HepG2 (cell line): Measurements from ENCODE around the gene LCN1. TPM values are rescaled to one million over a fixed set of nuclear protein-coding genes. Genes with fewer than 3 reads are reported as not detected.

Experiments used
- ASH2L ChIP-seq: fragments of 300-600, 200-600 bp; sonication (generic); IDR thresholded peaks from 2 replicates; pipeline ENCODE4 v1.7.0; 2017; ENCODE audit warnings: low read depth, mild to moderate bottlenecking, moderate library complexity, mixed read lengths, low read length; ENCODE audit not compliant: insufficient read length
- KDM1A ChIP-seq: IDR thresholded peaks from 2 replicates; pipeline ENCODE4 v1.6.1; 2016; ENCODE audit warnings: missing compliant biosample characterization
- PAWR ChIP-seq: sonication (generic); formaldehyde crosslinking; IDR thresholded peaks from 2 replicates; pipeline ENCODE4 v1.4.0; 2020; ENCODE audit warnings: missing genetic modification reagents, mild to moderate bottlenecking, borderline replicate concordance
- POGZ ChIP-seq: sonication (generic); formaldehyde crosslinking; IDR thresholded peaks from 2 replicates; pipeline ENCODE4 v1.4.0; 2020; ENCODE audit warnings: mild to moderate bottlenecking, missing genetic modification reagents
- RBFOX2 ChIP-seq: fragments of 200-400 bp; formaldehyde crosslinking; IDR thresholded peaks from 2 replicates; pipeline ENCODE4 v1.6.1; 2017; ENCODE audit warnings: low read depth, mild to moderate bottlenecking, low read length
- RORA ChIP-seq: sonication (generic); formaldehyde crosslinking; IDR thresholded peaks from 2 replicates; pipeline ENCODE4 v1.5.0; 2020; ENCODE audit warnings: mild to moderate bottlenecking, missing genetic modification reagents, moderate library complexity
- SOX6 ChIP-seq, 2 experiments: fragments of 450-650 bp in 1 of 2; sonication (generic) in 1 of 2; formaldehyde crosslinking in 1 of 2; IDR thresholded peaks; 2 replicates each; pipeline versions ENCODE4 v1.4.0 to v1.6.1; 2017 to 2020; ENCODE audit warnings: antibody characterized with exemption in 1 of 2, mild to moderate bottlenecking in 1 of 2, missing genetic modification reagents in 1 of 2
- ZMYM3 ChIP-seq: sonication (generic); formaldehyde crosslinking; IDR thresholded peaks from 2 replicates; pipeline ENCODE4 v1.5.1; 2020; ENCODE audit warnings: mild to moderate bottlenecking, missing genetic modification reagents
- ZNF101 ChIP-seq: sonication (generic); formaldehyde crosslinking; IDR thresholded peaks from 2 replicates; pipeline ENCODE4 v1.4.0; 2020; ENCODE audit warnings: mild to moderate bottlenecking, low read depth, missing genetic modification reagents, borderline replicate concordance
- ZNF337 ChIP-seq: sonication (generic); formaldehyde crosslinking; IDR thresholded peaks from 2 replicates; pipeline ENCODE4 v1.5.1; 2020; ENCODE audit warnings: missing genetic modification reagents, low read depth, mild to moderate bottlenecking, borderline replicate concordance
- ZNF598 ChIP-seq: sonication (generic); formaldehyde crosslinking; IDR thresholded peaks from 2 replicates; pipeline ENCODE4 v1.5.1; 2020; ENCODE audit warnings: mild to moderate bottlenecking, missing genetic modification reagents, borderline replicate concordance
- ZNF674 ChIP-seq: sonication (generic); formaldehyde crosslinking; IDR thresholded peaks from 2 replicates; pipeline ENCODE4 v1.5.0; 2020; ENCODE audit warnings: low read depth, mild to moderate bottlenecking, missing genetic modification reagents
- ZNF746 ChIP-seq: sonication (generic); formaldehyde crosslinking; IDR thresholded peaks from 2 replicates; pipeline ENCODE4 v1.8.0; 2022; ENCODE audit warnings: mild to moderate bottlenecking, missing genetic modification reagents
- polyA plus RNA-seq, 8 experiments: library from polyadenylated mRNA; depleted of rRNA in 3 of 8; stranded (reverse) in 7 of 8; unstranded in 1 of 8; fragments of >200 nt; fragmentation: Illumina TruSeq in 4 of 8; extraction: Trizol in 4 of 8; gene quantifications; 2 replicates each; pipeline versions ENCODE4 v1.2.1 to v1.2.3, GENCODE V29; 2011 to 2016; ENCODE audit warnings: low read depth in 4 of 8, missing spikeins in 1 of 8, mixed read lengths in 1 of 8; ENCODE audit not compliant: insufficient read depth in 1 of 8
- total RNA-seq, 5 experiments: library from RNA; depleted of rRNA; stranded (reverse); fragments of >200 nt; fragmentation: Illumina TruSeq; extraction: Trizol; gene quantifications; 2 replicates each; pipeline ENCODE4 v1.2.3, GENCODE V29; 2016; ENCODE audit warnings: low read depth in 1 of 5
- TF ChIP-seq, protein P1 (sequence below), 2 experiments: sonication (generic) in 1 of 2; formaldehyde crosslinking in 1 of 2; IDR thresholded peaks; 2 replicates each; pipeline versions ENCODE4 v1.4.0 to v1.6.1; 2016 to 2020; ENCODE audit warnings: borderline replicate concordance in 1 of 2, low read depth in 1 of 2, mild to moderate bottlenecking in 1 of 2, missing genetic modification reagents in 1 of 2
- TF ChIP-seq, protein P2 (sequence below): sonication (generic); formaldehyde crosslinking; IDR thresholded peaks from 2 replicates; pipeline ENCODE4 v1.5.1; 2020; ENCODE audit warnings: mild to moderate bottlenecking, moderate library complexity, missing genetic modification reagents
- TF ChIP-seq, protein P3 (sequence below): sonication (generic); formaldehyde crosslinking; IDR thresholded peaks from 2 replicates; pipeline ENCODE4 v1.4.0; 2020; ENCODE audit warnings: missing genetic modification reagents
- TF ChIP-seq, protein P4 (sequence below): conservative IDR thresholded peaks from 2 replicates; pipeline ENCODE4 v1.6.1; 2018; ENCODE audit warnings: missing genetic modification reagents
- TF ChIP-seq, protein P5 (sequence below): IDR thresholded peaks from 2 replicates; pipeline ENCODE4 v1.6.1; 2016; ENCODE audit warnings: mild to moderate bottlenecking, missing biosample characterization, missing genetic modification reagents

LCN1 gene
- total and polyA plus RNA-seq, 2 of the 13 experiments (the other 11 are each of a cell fraction or from before 2014, with no cell fraction given): not detected

DNA sequence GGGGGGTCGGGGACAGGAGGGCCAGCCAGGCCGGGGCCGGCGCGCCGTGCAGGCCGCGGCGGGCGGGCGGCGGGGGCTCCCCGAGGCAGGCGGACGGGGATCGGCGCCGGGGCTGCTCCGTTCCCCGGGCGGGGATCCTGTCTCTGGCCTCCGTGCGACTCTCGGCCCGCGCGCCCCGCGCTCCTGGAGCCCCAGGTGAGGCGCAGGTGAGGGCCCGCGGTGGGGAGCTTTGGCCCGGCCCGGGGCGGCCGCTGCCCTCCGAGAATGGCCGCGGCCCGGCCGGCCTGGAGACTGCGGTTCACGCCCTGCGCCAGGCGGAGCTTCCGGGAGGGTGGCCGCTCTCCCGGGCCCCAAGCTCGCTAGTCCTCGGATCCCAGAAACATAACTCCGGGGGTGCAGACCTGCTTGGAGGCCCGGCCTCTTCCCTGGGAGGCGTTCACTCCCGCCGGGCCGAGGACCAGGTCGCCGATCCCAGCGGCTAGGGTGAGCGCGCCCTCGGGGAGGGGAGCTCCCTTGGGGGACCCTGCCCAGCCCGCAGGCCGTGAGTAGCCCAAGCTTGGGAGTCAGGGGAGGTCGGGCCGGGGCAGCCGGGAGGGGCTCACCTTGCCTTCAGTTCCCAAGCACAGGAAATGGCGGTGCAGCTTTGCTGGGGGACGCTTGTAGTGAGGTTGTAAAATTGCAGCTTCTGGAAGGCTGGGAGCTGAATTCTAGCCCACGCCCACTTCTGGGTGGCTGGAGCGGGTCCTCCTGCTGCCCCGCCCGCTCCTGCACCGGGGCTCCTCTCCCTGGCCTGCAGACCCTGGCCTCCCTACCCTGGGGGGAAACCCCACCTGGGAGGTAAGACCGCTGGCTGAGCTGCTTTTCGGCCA lies 40.9 kb upstream of the LCN1 start (continued):
- TF ChIP-seq, protein P1, sequence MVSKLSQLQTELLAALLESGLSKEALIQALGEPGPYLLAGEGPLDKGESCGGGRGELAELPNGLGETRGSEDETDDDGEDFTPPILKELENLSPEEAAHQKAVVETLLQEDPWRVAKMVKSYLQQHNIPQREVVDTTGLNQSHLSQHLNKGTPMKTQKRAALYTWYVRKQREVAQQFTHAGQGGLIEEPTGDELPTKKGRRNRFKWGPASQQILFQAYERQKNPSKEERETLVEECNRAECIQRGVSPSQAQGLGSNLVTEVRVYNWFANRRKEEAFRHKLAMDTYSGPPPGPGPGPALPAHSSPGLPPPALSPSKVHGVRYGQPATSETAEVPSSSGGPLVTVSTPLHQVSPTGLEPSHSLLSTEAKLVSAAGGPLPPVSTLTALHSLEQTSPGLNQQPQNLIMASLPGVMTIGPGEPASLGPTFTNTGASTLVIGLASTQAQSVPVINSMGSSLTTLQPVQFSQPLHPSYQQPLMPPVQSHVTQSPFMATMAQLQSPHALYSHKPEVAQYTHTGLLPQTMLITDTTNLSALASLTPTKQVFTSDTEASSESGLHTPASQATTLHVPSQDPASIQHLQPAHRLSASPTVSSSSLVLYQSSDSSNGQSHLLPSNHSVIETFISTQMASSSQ (IDR thresholded peaks at IDR 0.05; ENCODE audit: low read depth): no peak
- TF ChIP-seq, protein P1 (CRISPR knock-in tag; IDR thresholded peaks at IDR 0.05; ENCODE audit: borderline replicate concordance): no peak
- peak; percentile 69 for TF ChIP-seq RBFOX2
- TF ChIP-seq, protein P2, sequence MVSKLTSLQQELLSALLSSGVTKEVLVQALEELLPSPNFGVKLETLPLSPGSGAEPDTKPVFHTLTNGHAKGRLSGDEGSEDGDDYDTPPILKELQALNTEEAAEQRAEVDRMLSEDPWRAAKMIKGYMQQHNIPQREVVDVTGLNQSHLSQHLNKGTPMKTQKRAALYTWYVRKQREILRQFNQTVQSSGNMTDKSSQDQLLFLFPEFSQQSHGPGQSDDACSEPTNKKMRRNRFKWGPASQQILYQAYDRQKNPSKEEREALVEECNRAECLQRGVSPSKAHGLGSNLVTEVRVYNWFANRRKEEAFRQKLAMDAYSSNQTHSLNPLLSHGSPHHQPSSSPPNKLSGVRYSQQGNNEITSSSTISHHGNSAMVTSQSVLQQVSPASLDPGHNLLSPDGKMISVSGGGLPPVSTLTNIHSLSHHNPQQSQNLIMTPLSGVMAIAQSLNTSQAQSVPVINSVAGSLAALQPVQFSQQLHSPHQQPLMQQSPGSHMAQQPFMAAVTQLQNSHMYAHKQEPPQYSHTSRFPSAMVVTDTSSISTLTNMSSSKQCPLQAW (CRISPR knock-in tag): peak; percentile 28; the same call in 1 of the 2 replicates
- TF ChIP-seq SOX6 (IDR thresholded peaks at IDR 0.05): no peak
- TF ChIP-seq SOX6 (CRISPR knock-in tag; IDR thresholded peaks at IDR 0.05): peak; percentile 48; the same call in 1 of the 2 replicates
- TF ChIP-seq, protein P3, sequence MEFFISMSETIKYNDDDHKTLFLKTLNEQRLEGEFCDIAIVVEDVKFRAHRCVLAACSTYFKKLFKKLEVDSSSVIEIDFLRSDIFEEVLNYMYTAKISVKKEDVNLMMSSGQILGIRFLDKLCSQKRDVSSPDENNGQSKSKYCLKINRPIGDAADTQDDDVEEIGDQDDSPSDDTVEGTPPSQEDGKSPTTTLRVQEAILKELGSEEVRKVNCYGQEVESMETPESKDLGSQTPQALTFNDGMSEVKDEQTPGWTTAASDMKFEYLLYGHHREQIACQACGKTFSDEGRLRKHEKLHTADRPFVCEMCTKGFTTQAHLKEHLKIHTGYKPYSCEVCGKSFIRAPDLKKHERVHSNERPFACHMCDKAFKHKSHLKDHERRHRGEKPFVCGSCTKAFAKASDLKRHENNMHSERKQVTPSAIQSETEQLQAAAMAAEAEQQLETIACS (CRISPR knock-in tag): peak; percentile 33; the same call in 1 of the 2 replicates
- TF ChIP-seq ZNF337 (CRISPR knock-in tag): 0 out of 2 replicates have a peak, but pooled peaks have one; percentile 23
- peak; percentile 29; the same call in 1 of the 2 replicates for TF ChIP-seq ZMYM3
- TF ChIP-seq ZNF101: no peak
- TF ChIP-seq, protein P4, sequence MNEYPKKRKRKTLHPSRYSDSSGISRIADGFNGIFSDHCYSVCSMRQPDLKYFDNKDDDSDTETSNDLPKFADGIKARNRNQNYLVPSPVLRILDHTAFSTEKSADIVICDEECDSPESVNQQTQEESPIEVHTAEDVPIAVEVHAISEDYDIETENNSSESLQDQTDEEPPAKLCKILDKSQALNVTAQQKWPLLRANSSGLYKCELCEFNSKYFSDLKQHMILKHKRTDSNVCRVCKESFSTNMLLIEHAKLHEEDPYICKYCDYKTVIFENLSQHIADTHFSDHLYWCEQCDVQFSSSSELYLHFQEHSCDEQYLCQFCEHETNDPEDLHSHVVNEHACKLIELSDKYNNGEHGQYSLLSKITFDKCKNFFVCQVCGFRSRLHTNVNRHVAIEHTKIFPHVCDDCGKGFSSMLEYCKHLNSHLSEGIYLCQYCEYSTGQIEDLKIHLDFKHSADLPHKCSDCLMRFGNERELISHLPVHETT (CRISPR knock-in tag): peak; percentile 17; the same call in 1 of the 2 replicates
- no peak for TF ChIP-seq RORA (CRISPR knock-in tag)
- 0 out of 2 replicates have a peak, but pooled peaks have one; percentile 17 for TF ChIP-seq ZNF746 (CRISPR knock-in tag)
- no peak for TF ChIP-seq KDM1A (CRISPR knock-in tag)
- TF ChIP-seq, protein P5, sequence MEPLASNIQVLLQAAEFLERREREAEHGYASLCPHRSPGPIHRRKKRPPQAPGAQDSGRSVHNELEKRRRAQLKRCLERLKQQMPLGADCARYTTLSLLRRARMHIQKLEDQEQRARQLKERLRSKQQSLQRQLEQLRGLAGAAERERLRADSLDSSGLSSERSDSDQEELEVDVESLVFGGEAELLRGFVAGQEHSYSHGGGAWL (CRISPR knock-in tag): peak; percentile 26; the same call in 1 of the 2 replicates
- no peak for TF ChIP-seq PAWR (CRISPR knock-in tag)
- no peak for TF ChIP-seq ASH2L
- TF ChIP-seq POGZ (CRISPR knock-in tag): 0 out of 2 replicates have a peak, but pooled peaks have one; percentile 28
- TF ChIP-seq ZNF674 (CRISPR knock-in tag): no peak
- peak; percentile 39; the same call in 1 of the 2 replicates for TF ChIP-seq ZNF598 (CRISPR knock-in tag)
